GM10248 (cell line): Measurements from ENCODE around the gene MOB3B.
"Not testable (repeated sequence)": the region's sequence is repeated elsewhere in the genome, so short reads cannot be mapped to it uniquely, and the experiment has no call there.

Experiments used
- CTCF ChIA-PET: fragments of 300-600 bp; sonication (Branson Sonifier 250); formaldehyde crosslinking; extraction: SDS; loops from one replicate; lab custom pipeline; 2021; ENCODE audit warnings: antibody characterized with exemption; lab: Yijun Ruan, JAX
- POLR2A ChIA-PET: fragments of 350-650 bp; sonication (Branson Sonifier 250); formaldehyde crosslinking; extraction: SDS; loops from one replicate; lab custom pipeline; 2020; ENCODE audit warnings: antibody characterized with exemption; lab: Yijun Ruan, JAX
- DNase-seq: peaks from one replicate; pipeline ENCODE4 v3.0.0; 2012; ENCODE audit errors: extremely low spot score
- TF ChIP-seq, protein P1 (sequence below): IDR thresholded peaks from 2 replicates; pipeline ENCODE4 v1.5.1; 2012; ENCODE audit warnings: mild to moderate bottlenecking, low read depth; ENCODE audit errors: extremely low read depth, missing control alignments, control extremely low read depth

MOB3B gene

GRCh38 chr9:27457445-27457844 lies 72.2 kb downstream of the MOB3B start:
- ChIA-PET CTCF (no interaction called here), POLR2A (no interaction called here)
- DNase-seq: no peak
- TF ChIP-seq, protein P1, sequence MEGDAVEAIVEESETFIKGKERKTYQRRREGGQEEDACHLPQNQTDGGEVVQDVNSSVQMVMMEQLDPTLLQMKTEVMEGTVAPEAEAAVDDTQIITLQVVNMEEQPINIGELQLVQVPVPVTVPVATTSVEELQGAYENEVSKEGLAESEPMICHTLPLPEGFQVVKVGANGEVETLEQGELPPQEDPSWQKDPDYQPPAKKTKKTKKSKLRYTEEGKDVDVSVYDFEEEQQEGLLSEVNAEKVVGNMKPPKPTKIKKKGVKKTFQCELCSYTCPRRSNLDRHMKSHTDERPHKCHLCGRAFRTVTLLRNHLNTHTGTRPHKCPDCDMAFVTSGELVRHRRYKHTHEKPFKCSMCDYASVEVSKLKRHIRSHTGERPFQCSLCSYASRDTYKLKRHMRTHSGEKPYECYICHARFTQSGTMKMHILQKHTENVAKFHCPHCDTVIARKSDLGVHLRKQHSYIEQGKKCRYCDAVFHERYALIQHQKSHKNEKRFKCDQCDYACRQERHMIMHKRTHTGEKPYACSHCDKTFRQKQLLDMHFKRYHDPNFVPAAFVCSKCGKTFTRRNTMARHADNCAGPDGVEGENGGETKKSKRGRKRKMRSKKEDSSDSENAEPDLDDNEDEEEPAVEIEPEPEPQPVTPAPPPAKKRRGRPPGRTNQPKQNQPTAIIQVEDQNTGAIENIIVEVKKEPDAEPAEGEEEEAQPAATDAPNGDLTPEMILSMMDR: no peak

GRCh38 chr9:27453860-27454553 lies 75.6 kb downstream of the MOB3B start:
- ChIA-PET CTCF (no interaction called here), POLR2A (no interaction called here)
- no peak for DNase-seq
- TF ChIP-seq, protein P1: no peak

DNA sequence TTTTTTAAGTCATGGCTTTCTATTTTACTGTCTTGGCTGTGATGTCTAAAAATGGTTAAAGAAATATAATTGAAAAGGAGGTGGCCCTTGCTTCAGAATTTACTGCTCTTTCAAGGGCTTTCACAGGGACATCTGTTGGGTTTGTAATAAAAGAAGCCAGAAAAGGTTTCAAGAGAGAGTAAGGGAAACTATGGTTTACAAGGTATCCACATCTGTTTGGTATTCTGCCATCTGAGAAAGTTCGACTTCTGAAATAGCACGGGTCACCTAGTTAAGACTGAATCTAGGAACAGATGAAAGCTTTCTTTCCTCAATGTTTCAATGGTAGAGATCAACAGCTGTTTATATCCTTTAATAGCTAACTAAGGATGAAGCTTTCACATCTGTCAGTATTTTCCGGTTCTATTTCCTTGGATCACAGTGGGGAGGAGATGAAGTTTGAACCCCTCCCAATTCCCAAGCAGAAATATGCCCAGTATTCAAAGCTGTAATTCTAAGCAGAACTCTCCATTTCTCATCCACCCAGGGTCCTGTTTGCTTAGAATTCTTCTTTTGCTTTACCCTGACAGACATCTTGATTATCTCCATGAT lies 78.3 kb downstream of the MOB3B start:
- no peak for DNase-seq
- TF ChIP-seq, protein P1: no peak
- CTCF ChIA-PET: interaction anchor here (2.5 kb wide), 1 partner anchor 10 kb away, joined by 8 read pairs; no protein-coding TSS in a partner anchor
- POLR2A ChIA-PET: no interaction called here

- ChIA-PET POLR2A (no interaction called here), CTCF (interaction anchor here (2.5 kb wide), 1 partner anchor 11 kb away, joined by 8 read pairs; no protein-coding TSS in a partner anchor)
- TF ChIP-seq, protein P1: no peak
- no peak for DNase-seq
Measured at GRCh38 chr9:27450752-27451151, 78.9 kb downstream of the MOB3B start.

GRCh38 chr9:27448356-27448755 lies 81.3 kb downstream of the MOB3B start:
- POLR2A ChIA-PET, DNase-seq, CTCF ChIA-PET: not testable (repeated sequence)

DNA sequence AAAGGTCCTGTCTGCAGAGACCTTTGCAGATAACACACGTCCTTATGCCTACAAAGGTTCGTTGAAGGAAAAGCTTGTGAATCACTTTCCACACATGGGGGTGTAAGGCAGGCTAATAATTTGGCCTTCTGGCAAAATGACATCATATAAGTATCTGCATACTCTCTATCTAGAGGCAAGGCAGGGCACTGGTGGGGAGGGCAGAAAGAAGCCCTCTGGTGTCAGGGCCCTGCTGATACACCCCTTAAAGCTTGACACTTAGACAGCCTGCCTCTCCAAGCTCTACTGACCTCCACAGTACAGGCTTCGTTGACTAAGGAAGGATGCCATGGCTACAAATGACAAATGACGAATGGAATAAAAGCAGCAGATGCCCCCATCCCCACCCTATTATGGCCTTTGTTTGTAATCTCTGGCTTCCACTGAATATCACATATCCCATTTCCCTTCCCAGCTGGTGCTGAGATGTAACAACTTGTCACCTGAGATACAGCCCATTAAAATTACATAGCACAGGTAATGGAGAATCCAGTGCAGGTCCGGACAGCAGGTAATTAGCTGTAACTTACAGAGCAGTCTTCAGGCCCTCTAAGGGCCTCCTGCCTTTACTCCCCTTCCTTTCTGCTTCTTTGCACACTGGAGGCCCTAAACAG lies 82.5 kb downstream of the MOB3B start:
- CTCF ChIA-PET: interaction anchor here (1.6 kb wide), 1 partner anchor 9 kb away, joined by 5 read pairs; no protein-coding TSS in a partner anchor
- POLR2A ChIA-PET: no interaction called here
- DNase-seq: no peak
- TF ChIP-seq, protein P1: no peak

GRCh38 chr9:27445688-27446087 lies 83.9 kb downstream of the MOB3B start:
- no peak for DNase-seq
- ChIA-PET CTCF (no interaction called here), POLR2A (no interaction called here)
- TF ChIP-seq, protein P1: no peak
